ENCODE data around the gene SNX30.

- TF ChIP-seq POLR2A (IDR thresholded peaks at IDR 0.05) (no peak), CTCF (IDR thresholded peaks at IDR 0.05) (no peak)
Measured at GRCh38 chr9:112726428-112726827, 24.1 kb upstream of the SNX30 start.
